ENCODE measurements around the gene MARCKSL1. TPM values are rescaled to one million over a fixed set of nuclear protein-coding genes. Genes with fewer than 3 reads are reported as not detected.

The MARCKSL1 gene
- polyA plus RNA-seq, 1 donor (not counting 4 experiments of a cell fraction or from before 2014, with no cell fraction given): 8.5 TPM

- Histone ChIP-seq H3K4me1 (ENCODE audit: control insufficient read depth, extremely low read depth, insufficient read depth, low read length) (no peaks in the 10 kb centered on the region), H4K20me1 (ENCODE audit: control insufficient read depth, extremely low read depth, insufficient read depth, low read length) (no peaks in the 10 kb centered on the region), H3K9me1 (ENCODE audit: control insufficient read depth, extremely low read depth, insufficient read depth, low read length) (no peaks in the 10 kb centered on the region), H3K4me2 (ENCODE audit: control insufficient read depth, extremely low read depth, insufficient read depth, low read depth, low read length) (no peak overlapping the region), H3K9ac (ENCODE audit: control insufficient read depth, extremely low read depth, insufficient read depth, low read length) (no peak overlapping the region), H3K9me3 (ENCODE audit: control insufficient read depth, low read depth, low read length) (no peaks in the 10 kb centered on the region), H3K36me3 (ENCODE audit: control insufficient read depth in 2 of 2, extremely low read depth in 1 of 2, insufficient read depth in 2 of 2, low read length in 2 of 2) (peaks cover 21 to 28% of the 10 kb centered on the region in 2 experiments), H3K4me3 (ENCODE audit: control insufficient read depth in 2 of 3, extremely low read depth in 1 of 3, insufficient read depth in 2 of 3, low read depth in 1 of 3, low read length in 3 of 3) (no peak overlapping the region), H3K27ac (ENCODE audit: control insufficient read depth, insufficient read depth, low read length) (no peak overlapping the region), H2AFZ (ENCODE audit: control insufficient read depth, low read length) (no peak overlapping the region), H3K79me2 (ENCODE audit: control insufficient read depth, insufficient read depth, low read length) (no peaks in the 10 kb centered on the region), H3K27me3 (ENCODE audit: control insufficient read depth, extremely low read depth, insufficient read depth, low read length) (no peaks in the 10 kb centered on the region)
- DNase-seq (ENCODE audit: low read depth, low spot score) (no peak), FAIRE-seq (no peak)
- TF ChIP-seq CTCF (optimal IDR thresholded peaks at IDR 0.05 in 1 of 3, IDR thresholded peaks at IDR 0.05 in 1 of 3, conservative IDR thresholded peaks at IDR 0.05 in 1 of 3; ENCODE audit: extremely low read depth in 1 of 3, insufficient read depth in 2 of 3, low read length in 3 of 3) (no peak), EZH2 (IDR thresholded peaks at IDR 0.05; ENCODE audit: low read length) (no peak)
- dilution Hi-C loops (cut with MboI; ENCODE audit: extremely low pct_ligation_motif_present, low sequenced_read_pairs): no loop called here
Observed at GRCh38 chr1:32364836-32365235, 28.8 kb upstream of the MARCKSL1 start.

- H3K9ac ChIP-seq (ENCODE audit: control insufficient read depth, extremely low read depth, insufficient read depth, low read length): no peak overlapping the region
- no peaks in the 10 kb centered on the region for H3K9me1 ChIP-seq (ENCODE audit: control insufficient read depth, extremely low read depth, insufficient read depth, low read length)
- no peaks in the 10 kb centered on the region for H3K27me3 ChIP-seq (ENCODE audit: control insufficient read depth, extremely low read depth, insufficient read depth, low read length)
- no peak overlapping the region for H3K4me2 ChIP-seq (ENCODE audit: control insufficient read depth, extremely low read depth, insufficient read depth, low read depth, low read length)
- H3K4me1 ChIP-seq (ENCODE audit: control insufficient read depth, extremely low read depth, insufficient read depth, low read length): no peaks in the 10 kb centered on the region
- no peak for TF ChIP-seq CTCF (optimal IDR thresholded peaks at IDR 0.05 in 1 of 3, IDR thresholded peaks at IDR 0.05 in 1 of 3, conservative IDR thresholded peaks at IDR 0.05 in 1 of 3; ENCODE audit: extremely low read depth in 1 of 3, insufficient read depth in 2 of 3, low read length in 3 of 3)
- TF ChIP-seq EZH2 (IDR thresholded peaks at IDR 0.05; ENCODE audit: low read length): no peak
- no peaks in the 10 kb centered on the region for H3K9me3 ChIP-seq (ENCODE audit: control insufficient read depth, low read depth, low read length)
- H3K79me2 ChIP-seq (ENCODE audit: control insufficient read depth, insufficient read depth, low read length): no peaks in the 10 kb centered on the region
- FAIRE-seq: no peak
- no peak for DNase-seq (ENCODE audit: low read depth, low spot score)
- H2AFZ ChIP-seq (ENCODE audit: control insufficient read depth, low read length): no peak overlapping the region
- peaks cover 19 to 22% of the 10 kb centered on the region in 2 experiments for H3K36me3 ChIP-seq (ENCODE audit: control insufficient read depth in 2 of 2, extremely low read depth in 1 of 2, insufficient read depth in 2 of 2, low read length in 2 of 2)
- dilution Hi-C loops (cut with MboI; ENCODE audit: extremely low pct_ligation_motif_present, low sequenced_read_pairs): no loop called here
- no peak overlapping the region for H3K4me3 ChIP-seq (ENCODE audit: control insufficient read depth in 2 of 3, extremely low read depth in 1 of 3, insufficient read depth in 2 of 3, low read depth in 1 of 3, low read length in 3 of 3)
- no peak overlapping the region for H3K27ac ChIP-seq (ENCODE audit: control insufficient read depth, insufficient read depth, low read length)
- no peaks in the 10 kb centered on the region for H4K20me1 ChIP-seq (ENCODE audit: control insufficient read depth, extremely low read depth, insufficient read depth, low read length)
Observed at GRCh38 chr1:32363713-32364112, 27.7 kb upstream of the MARCKSL1 start.
